ENCODE data around the gene ARHGAP6. TPM values are rescaled to one million over a fixed set of nuclear protein-coding genes. Genes with fewer than 3 reads are reported as not detected.

The ARHGAP6 gene
- total RNA-seq, 4 donors from 2014 or later = 2.1 to 30.5 (median 4.9) TPM

DNA sequence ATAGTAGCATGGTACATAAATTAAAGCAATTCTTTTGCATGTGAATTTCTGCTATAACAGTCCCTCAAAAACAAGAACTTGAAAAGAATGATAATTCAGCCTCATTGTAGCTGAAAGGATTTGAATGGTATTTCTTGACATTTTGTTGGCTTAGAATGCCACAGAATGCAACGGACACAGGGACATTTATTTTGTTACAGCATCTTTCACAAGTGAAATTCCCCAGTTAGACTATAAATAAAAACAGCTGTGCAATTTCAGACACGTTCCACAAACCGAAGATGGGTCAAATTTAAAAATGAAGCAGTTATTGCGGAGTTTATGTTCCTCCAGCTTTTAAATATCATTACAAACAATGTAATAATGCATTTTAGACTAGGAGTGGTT lies 455.3 kb downstream of the ARHGAP6 start:
- H3K9me3 ChIP-seq = peaks cover 0 to 3% (median 0%) of the 10 kb centered on the region in 4 donors
- H3K4me1 ChIP-seq = no peaks in the 10 kb centered on the region
- TF ChIP-seq, protein P1, sequence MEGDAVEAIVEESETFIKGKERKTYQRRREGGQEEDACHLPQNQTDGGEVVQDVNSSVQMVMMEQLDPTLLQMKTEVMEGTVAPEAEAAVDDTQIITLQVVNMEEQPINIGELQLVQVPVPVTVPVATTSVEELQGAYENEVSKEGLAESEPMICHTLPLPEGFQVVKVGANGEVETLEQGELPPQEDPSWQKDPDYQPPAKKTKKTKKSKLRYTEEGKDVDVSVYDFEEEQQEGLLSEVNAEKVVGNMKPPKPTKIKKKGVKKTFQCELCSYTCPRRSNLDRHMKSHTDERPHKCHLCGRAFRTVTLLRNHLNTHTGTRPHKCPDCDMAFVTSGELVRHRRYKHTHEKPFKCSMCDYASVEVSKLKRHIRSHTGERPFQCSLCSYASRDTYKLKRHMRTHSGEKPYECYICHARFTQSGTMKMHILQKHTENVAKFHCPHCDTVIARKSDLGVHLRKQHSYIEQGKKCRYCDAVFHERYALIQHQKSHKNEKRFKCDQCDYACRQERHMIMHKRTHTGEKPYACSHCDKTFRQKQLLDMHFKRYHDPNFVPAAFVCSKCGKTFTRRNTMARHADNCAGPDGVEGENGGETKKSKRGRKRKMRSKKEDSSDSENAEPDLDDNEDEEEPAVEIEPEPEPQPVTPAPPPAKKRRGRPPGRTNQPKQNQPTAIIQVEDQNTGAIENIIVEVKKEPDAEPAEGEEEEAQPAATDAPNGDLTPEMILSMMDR (IDR thresholded peaks at IDR 0.05) = no peak
- no peak for TF ChIP-seq POLR2A (IDR thresholded peaks at IDR 0.05)
- H3K27ac ChIP-seq = no peak overlapping the region
- H3K27me3 ChIP-seq = no peaks in the 10 kb centered on the region
- no peak overlapping the region for H3K4me3 ChIP-seq
- H3K36me3 ChIP-seq = no peaks in the 10 kb centered on the region
- DNase-seq = no peak

DNA sequence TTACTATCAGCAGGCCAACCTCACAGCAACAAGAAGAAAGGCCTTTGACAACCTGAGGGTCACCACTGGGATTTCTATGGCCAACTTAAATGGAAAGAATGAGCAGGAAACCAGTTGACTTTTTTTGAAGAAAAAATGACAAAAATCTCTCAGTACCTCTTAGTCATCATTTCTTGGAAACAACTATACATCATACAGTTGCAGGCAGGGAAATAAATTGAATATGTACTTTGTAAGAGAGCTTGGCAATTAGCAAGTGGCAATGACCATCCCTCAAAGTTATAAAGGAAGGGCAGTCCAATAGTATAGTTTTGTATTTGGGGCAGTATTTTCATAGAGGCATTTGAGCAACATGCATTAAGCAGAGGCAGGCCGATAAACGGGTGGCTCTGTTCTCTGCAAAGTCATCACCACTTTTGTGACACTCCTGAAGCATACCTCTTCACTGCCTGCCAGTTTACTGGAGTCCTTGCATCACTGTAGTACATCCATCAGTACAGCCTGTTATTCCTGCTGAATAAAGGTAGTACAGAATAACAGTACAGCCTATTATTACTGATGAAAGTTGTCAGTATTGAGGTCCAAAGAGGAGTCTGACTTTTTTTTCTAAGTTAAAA lies 455.8 kb downstream of the ARHGAP6 start:
- H3K4me1 ChIP-seq = no peaks in the 10 kb centered on the region
- TF ChIP-seq, protein P1 (IDR thresholded peaks at IDR 0.05) = no peak
- TF ChIP-seq POLR2A (IDR thresholded peaks at IDR 0.05) = no peak

DNA sequence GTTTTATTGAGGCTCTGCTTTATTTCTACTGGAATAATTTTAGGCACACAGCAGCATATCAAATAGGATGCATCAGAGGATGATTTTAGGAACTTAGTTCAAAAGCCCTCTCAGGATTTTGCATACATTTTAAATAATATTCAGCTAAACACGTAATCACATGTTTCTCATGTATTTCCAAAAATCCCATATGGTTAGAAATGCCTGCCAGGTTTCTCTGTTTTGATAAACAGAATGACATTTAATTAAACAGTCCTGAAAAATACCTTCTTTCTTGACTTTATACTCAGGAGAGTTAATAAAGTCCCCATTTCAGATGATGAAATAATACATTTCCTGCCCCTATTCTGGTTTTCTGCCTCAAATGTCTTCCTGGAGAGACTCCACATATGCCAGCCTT lies 459.0 kb downstream of the ARHGAP6 start:
- H3K27ac ChIP-seq = no peak overlapping the region
- no peak for DNase-seq
- H3K36me3 ChIP-seq = no peaks in the 10 kb centered on the region
- TF ChIP-seq POLR2A (IDR thresholded peaks at IDR 0.05) = no peak
- TF ChIP-seq, protein P1 (IDR thresholded peaks at IDR 0.05) = no peak
- H3K27me3 ChIP-seq = no peaks in the 10 kb centered on the region
- H3K4me3 ChIP-seq = no peak overlapping the region
- H3K4me1 ChIP-seq = no peaks in the 10 kb centered on the region
- H3K9me3 ChIP-seq = no peaks in the 10 kb centered on the region

More for the DNA sequence above, 455.8 kb downstream of the ARHGAP6 start:
- H3K36me3 ChIP-seq = no peaks in the 10 kb centered on the region
- H3K27me3 ChIP-seq = no peaks in the 10 kb centered on the region
- peaks cover 0 to 2% (median 0%) of the 10 kb centered on the region in 4 donors for H3K9me3 ChIP-seq
- no peak overlapping the region for H3K27ac ChIP-seq
- H3K4me3 ChIP-seq = no peak overlapping the region
- DNase-seq = no peak

DNA sequence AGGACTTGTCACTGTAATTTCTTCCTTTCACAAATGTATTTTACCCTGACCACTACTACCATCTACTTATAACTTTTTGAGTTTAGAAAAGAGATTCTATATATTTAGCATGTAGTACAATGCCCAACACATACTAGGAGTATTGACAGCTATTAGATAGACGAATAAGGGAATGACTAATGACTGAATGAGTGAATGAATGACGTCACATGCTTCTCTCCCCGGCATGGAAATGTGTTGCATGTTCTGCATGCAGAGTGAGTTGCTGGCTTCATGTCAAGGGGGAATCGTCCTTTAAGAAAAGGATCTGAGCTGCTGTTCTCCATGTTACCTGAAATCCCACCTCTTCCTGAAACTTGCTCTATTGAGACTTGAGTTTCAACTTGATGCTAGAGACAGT lies 459.9 kb downstream of the ARHGAP6 start:
- Histone ChIP-seq H3K27ac (no peak overlapping the region), H3K36me3 (no peaks in the 10 kb centered on the region), H3K4me3 (no peak overlapping the region), H3K9me3 (no peaks in the 10 kb centered on the region), H3K27me3 (no peaks in the 10 kb centered on the region), H3K4me1 (no peaks in the 10 kb centered on the region)
- TF ChIP-seq, protein P1 (IDR thresholded peaks at IDR 0.05) = no peak
- no peak for TF ChIP-seq POLR2A (IDR thresholded peaks at IDR 0.05)
- no peak for DNase-seq

DNA sequence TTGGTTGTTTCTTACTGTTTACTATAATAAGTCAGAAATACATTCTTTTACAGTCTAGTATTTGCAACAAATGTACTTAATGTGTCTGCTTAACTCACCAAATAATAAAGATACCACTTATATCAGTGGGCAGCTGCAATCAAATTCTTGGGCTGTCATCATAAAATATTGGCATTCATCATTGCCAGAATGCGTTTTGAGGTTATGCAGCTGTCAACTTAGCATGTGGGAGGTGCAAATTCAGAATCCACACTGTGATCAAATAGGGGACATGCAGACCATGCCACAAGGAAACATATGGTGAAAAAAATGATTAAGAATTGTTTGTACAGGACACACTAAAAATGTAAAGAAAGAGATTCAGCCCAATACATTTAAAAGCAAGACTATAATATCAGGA lies 468.0 kb downstream of the ARHGAP6 start:
- Histone ChIP-seq H3K4me3 (no peak overlapping the region), H3K4me1 (no peaks in the 10 kb centered on the region), H3K27me3 (no peaks in the 10 kb centered on the region), H3K36me3 (no peaks in the 10 kb centered on the region), H3K9me3 (no peaks in the 10 kb centered on the region), H3K27ac (no peak overlapping the region)
- TF ChIP-seq, protein P1 (IDR thresholded peaks at IDR 0.05) = no peak
- no peak for TF ChIP-seq POLR2A (IDR thresholded peaks at IDR 0.05)
- DNase-seq = no peak

DNA sequence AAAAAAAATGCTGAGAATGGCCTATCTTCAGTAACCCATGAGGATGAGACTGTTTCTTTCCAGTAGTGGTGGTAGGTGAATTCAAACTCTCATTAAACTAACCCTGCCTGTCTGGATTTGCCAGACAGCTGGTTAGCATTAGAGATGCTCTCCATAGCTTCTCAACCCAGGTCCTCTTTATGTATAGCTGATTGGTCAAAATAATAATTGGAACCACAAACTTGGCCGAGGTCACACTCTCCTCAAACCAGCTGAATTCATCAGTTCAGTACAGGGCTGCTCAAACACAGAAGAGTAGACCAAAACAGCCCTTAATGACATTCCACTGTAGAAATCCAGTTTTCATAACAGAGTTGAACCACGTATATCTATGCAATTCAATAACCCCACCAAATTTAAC lies 469.2 kb downstream of the ARHGAP6 start:
- H3K4me1 ChIP-seq = no peaks in the 10 kb centered on the region
- H3K4me3 ChIP-seq = no peak overlapping the region
- H3K27me3 ChIP-seq = no peaks in the 10 kb centered on the region
- H3K36me3 ChIP-seq = no peaks in the 10 kb centered on the region
- H3K9me3 ChIP-seq = no peaks in the 10 kb centered on the region
- TF ChIP-seq, protein P1 (IDR thresholded peaks at IDR 0.05) = no peak
- TF ChIP-seq POLR2A (IDR thresholded peaks at IDR 0.05) = no peak
- no peak overlapping the region for H3K27ac ChIP-seq
- DNase-seq = no peak

All from Peyer's patch (tissue), 4 donors.